ENCODE measurements around the gene EPS15. TPM values are rescaled to one million over a fixed set of nuclear protein-coding genes. Genes with fewer than 3 reads are reported as not detected.

EPS15 gene
- total and polyA plus RNA-seq, 2 of the 13 experiments (the other 11 are each of a cell fraction or from before 2014, with no cell fraction given): 14.3 to 19.3 TPM

DNA sequence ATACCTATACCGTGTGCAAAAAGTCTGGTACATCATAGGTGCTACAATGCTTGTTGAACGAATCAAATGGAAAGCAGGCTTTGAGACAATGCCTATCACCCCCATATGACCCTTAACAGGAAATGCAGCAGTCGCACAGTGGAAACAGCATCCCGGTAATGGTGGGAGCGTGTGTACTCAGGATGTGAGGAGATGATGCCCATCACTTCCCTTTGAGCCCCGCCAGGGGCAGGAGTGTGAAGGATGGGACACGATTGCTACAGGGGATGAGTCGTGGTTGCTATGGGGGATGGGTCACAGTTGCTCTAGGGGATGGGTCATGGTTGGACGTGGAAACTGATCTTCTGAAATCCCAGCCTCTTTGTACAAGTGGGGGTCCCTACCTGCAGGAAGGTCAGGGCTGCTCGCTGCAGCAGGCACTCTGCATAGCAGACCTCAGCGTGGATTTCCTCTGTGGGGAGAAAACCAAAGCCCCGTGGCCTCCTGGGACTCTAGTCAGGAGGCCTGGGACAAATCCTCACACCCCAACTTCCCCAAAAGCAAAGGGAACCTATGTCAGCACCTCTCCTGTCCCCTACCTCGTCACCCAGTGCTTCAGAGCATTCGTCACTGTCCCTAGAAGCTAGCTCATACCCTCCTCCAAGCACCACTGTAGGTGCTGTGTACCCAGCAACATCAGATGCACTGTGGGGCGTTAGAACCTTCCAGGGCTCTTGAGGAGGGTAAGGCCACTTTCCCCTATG is 208.0 kb downstream of the EPS15 start:
- DNase-seq (ENCODE audit: low spot score): no peak
- Histone ChIP-seq H3K4me1 (ENCODE audit: insufficient read depth, low read length) (peaks cover 23% of the 10 kb centered on the region), H3K4me2 (ENCODE audit: low read depth, low read length) (no peak overlapping the region), H2AFZ (ENCODE audit: low read length) (no peak overlapping the region), H3K27me3 (ENCODE audit: control insufficient read depth in 1 of 2, insufficient read depth in 2 of 2, low read length in 2 of 2) (no peaks in the 10 kb centered on the region), H3K9me3 (ENCODE audit: low read length) (no peaks in the 10 kb centered on the region), H3K79me2 (ENCODE audit: insufficient read depth, low read length) (no peaks in the 10 kb centered on the region), H4K20me1 (ENCODE audit: insufficient read depth, low read length) (no peaks in the 10 kb centered on the region), H3K4me3 (replicated peaks in 1 of 3; ENCODE audit: insufficient read depth in 1 of 3, low read depth in 2 of 3, low read length in 3 of 3) (no peak overlapping the region), H3K9ac (ENCODE audit: insufficient read depth, low read depth, low read length) (no peak overlapping the region), H3K36me3 (replicated peaks in 1 of 2; ENCODE audit: control insufficient read depth in 1 of 2, insufficient read depth in 2 of 2, low read length in 2 of 2) (no peaks in the 10 kb centered on the region), H3K27ac (ENCODE audit: extremely low read length, insufficient read depth, low read length) (no peak overlapping the region)
- no TSS peak for BruUV-seq (replicated peaks)
- ChIA-PET CTCF (ENCODE audit: low intra/inter-chr PET ratio, low total read pairs) (no interaction called here), POLR2A (no interaction called here)
- FAIRE-seq: no peak
- 37% methylated on average over 13 of the region's 15 CpGs for WGBS (ENCODE audit: low lambda C conversion rate)
- ATAC-seq: no peak
- intact Hi-C loops (cut with micrococcal nuclease; ENCODE audit: unreplicated experiment) (no loop called here), in situ Hi-C loops (cut with HindIII; ENCODE audit: extremely low pct_ligation_motif_present, low pct_unique_long_range_greater_than_20kb) (no loop called here)
- TF ChIP-seq, protein P1, sequence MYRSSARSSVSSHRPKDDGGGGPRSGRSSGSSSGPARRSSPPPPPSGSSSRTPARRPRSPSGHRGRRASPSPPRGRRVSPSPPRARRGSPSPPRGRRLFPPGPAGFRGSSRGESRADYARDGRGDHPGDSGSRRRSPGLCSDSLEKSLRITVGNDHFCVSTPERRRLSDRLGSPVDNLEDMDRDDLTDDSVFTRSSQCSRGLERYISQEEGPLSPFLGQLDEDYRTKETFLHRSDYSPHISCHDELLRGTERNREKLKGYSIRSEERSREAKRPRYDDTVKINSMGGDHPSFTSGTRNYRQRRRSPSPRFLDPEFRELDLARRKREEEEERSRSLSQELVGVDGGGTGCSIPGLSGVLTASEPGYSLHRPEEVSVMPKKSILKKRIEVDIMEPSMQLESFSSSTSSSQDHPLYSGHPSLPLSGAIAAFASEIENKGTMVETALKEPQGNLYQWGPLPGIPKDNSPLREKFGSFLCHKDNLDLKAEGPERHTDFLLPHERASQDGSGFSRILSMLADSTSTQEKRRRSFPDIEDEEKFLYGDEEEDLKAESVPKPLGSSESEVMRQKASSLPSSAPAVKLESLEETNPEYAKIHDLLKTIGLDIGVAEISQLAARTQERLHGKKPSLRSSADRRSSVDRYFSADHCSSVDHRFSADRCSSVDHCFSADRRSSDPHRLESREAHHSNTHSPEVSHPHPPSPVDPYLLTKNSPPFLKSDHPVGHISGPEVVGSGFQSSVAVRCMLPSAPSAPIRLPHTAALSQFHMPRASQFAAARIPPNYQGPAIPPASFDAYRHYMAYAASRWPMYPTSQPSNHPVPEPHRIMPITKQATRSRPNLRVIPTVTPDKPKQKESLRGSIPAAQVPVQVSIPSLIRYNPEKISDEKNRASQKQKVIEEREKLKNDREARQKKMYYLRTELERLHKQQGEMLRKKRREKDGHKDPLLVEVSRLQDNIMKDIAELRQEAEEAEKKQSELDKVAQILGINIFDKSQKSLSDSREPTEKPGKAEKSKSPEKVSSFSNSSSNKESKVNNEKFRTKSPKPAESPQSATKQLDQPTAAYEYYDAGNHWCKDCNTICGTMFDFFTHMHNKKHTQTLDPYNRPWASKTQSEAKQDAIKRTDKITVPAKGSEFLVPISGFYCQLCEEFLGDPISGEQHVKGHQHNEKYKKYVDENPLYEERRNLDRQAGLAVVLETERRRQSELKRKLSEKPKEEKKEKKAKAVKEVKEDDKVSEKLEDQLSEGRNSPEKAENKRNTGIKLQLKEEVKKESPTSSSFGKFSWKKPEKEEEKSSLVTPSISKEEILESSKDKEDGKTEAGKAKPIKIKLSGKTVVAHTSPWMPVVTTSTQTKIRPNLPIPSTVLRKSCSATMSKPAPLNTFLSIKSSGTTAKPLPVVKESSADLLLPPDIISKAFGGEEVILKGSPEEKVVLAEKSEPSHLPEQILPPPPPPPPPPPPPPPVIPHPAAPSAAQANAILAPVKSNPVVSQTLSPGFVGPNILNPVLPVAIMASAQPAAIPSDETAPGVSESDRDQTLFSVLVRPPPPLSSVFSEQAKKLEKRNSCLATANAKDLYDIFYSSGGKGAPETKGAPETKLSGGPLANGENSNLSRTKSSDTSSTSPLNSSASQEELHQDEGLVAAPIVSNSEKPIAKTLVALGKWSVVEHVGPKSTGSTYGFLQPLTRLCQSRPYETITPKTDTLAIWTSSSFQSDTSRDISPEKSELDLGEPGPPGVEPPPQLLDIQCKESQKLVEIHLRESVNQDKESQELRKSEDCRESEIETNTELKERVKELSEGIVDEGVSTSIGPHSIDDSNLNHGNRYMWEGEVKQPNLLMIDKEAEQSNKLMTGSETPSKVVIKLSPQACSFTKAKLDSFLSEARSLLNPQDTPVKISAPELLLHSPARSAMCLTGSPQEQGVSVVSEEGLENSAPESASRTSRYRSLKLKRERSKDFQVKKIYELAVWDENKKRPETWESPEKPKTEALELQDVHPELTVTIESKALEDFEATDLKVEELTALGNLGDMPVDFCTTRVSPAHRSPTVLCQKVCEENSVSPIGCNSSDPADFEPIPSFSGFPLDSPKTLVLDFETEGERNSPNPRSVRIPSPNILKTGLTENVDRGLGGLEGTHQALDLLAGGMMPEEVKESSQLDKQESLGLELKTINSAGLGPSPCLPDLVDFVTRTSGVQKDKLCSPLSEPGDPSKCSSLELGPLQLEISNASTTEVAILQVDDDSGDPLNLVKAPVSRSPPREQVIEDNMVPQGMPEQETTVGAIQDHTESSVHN (CRISPR knock-in tag; IDR thresholded peaks at IDR 0.05): no peak
- TF ChIP-seq, protein P2, sequence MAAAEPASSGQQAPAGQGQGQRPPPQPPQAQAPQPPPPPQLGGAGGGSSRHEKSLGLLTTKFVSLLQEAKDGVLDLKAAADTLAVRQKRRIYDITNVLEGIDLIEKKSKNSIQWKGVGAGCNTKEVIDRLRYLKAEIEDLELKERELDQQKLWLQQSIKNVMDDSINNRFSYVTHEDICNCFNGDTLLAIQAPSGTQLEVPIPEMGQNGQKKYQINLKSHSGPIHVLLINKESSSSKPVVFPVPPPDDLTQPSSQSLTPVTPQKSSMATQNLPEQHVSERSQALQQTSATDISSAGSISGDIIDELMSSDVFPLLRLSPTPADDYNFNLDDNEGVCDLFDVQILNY (CRISPR knock-in tag; conservative IDR thresholded peaks at IDR 0.05): no peak
- TF ChIP-seq ZNF816 (CRISPR knock-in tag; IDR thresholded peaks at IDR 0.05; ENCODE audit: borderline replicate concordance): no peak
- TF ChIP-seq ZNF746 (CRISPR knock-in tag; IDR thresholded peaks at IDR 0.05): no peak
- TF ChIP-seq ZFP90 (CRISPR knock-in tag; IDR thresholded peaks at IDR 0.05; ENCODE audit: borderline replicate concordance): no peak
- no peak for TF ChIP-seq EEA1 (CRISPR knock-in tag; IDR thresholded peaks at IDR 0.05; ENCODE audit: borderline replicate concordance)
- no peak for TF ChIP-seq ZNF577 (CRISPR knock-in tag; IDR thresholded peaks at IDR 0.05; ENCODE audit: borderline replicate concordance, low read depth)
- TF ChIP-seq CREB1 (IDR thresholded peaks at IDR 0.05): no peak
- TF ChIP-seq CREB1 (CRISPR knock-in tag; IDR thresholded peaks at IDR 0.05): no peak
- TF ChIP-seq FOXA3 (CRISPR knock-in tag; IDR thresholded peaks at IDR 0.05): no peak
- TF ChIP-seq PHF20 (CRISPR knock-in tag; IDR thresholded peaks at IDR 0.05): no peak
- TF ChIP-seq, protein P3, sequence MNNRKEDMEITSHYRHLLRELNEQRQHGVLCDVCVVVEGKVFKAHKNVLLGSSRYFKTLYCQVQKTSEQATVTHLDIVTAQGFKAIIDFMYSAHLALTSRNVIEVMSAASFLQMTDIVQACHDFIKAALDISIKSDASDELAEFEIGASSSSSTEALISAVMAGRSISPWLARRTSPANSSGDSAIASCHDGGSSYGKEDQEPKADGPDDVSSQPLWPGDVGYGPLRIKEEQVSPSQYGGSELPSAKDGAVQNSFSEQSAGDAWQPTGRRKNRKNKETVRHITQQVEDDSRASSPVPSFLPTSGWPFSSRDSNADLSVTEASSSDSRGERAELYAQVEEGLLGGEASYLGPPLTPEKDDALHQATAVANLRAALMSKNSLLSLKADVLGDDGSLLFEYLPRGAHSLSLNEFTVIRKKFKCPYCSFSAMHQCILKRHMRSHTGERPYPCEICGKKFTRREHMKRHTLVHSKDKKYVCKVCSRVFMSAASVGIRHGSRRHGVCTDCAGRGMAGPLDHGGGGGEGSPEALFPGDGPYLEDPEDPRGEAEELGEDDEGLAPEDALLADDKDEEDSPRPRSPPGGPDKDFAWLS (CRISPR knock-in tag; IDR thresholded peaks at IDR 0.05; ENCODE audit: borderline replicate concordance): no peak
- no peak for TF ChIP-seq ZNF7 (CRISPR knock-in tag; IDR thresholded peaks at IDR 0.05)
